Osteocyte (in vitro differentiated cells): ENCODE measurements around the gene LST1. TPM values are rescaled to one million over a fixed set of nuclear protein-coding genes. Genes with fewer than 3 reads are reported as not detected.
"Not testable (repeated sequence)": the region's sequence is repeated elsewhere in the genome, so short reads cannot be mapped to it uniquely, and the experiment has no call there.

Experiments
- DNase-seq: peaks from one replicate; pipeline ENCODE4 v3.0.0; 2021; ENCODE audit warnings: mixed read lengths; ENCODE audit not compliant: unreplicated experiment; ENCODE audit errors: extremely low spot score
- H3K27ac Mint-ChIP-seq: one replicate; pipeline ENCODE4 v1.8.0; 2021; ENCODE audit warnings: mild to moderate bottlenecking, mixed read lengths; ENCODE audit not compliant: unreplicated experiment
- H3K27me3 Mint-ChIP-seq: one replicate; pipeline ENCODE4 v1.8.0; 2021; ENCODE audit warnings: mixed read lengths; ENCODE audit not compliant: unreplicated experiment
- H3K36me3 Mint-ChIP-seq: one replicate; pipeline ENCODE4 v1.8.0; 2021; ENCODE audit warnings: mixed read lengths; ENCODE audit not compliant: unreplicated experiment
- H3K4me1 Mint-ChIP-seq: one replicate; pipeline ENCODE4 v1.8.0; 2021; ENCODE audit warnings: mixed read lengths; ENCODE audit not compliant: unreplicated experiment
- H3K4me3 Mint-ChIP-seq: one replicate; pipeline ENCODE4 v1.8.0; 2021; ENCODE audit warnings: mild to moderate bottlenecking, moderate library complexity, mixed read lengths; ENCODE audit not compliant: unreplicated experiment
- H3K9me3 Mint-ChIP-seq: one replicate; pipeline ENCODE4 v1.8.0; 2021; ENCODE audit warnings: mixed read lengths; ENCODE audit not compliant: unreplicated experiment
- CTCF ChIP-seq: fragments of 200-600 bp; sonication (generic); IDR thresholded peaks from 2 replicates; pipeline ENCODE4 v1.5.0; 2021; ENCODE audit warnings: antibody characterized with exemption, mild to moderate bottlenecking, moderate library complexity
- total RNA-seq: library from RNA; stranded (reverse); gene quantifications from 2 replicates; pipeline ENCODE4 v1.2.1, GENCODE V29; 2021

The LST1 gene
- total RNA-seq, 1 donor from 2014 or later: not detected

GRCh38 chr6:31547727-31548543 is 38.1 kb upstream of the LST1 start:
- peaks cover 15% of the 10 kb centered on the region for H3K36me3 Mint-ChIP-seq
- H3K27me3 Mint-ChIP-seq: no peaks in the 10 kb centered on the region
- peak overlapping the region; percentile 86 for H3K4me3 Mint-ChIP-seq
- no peak for TF ChIP-seq CTCF
- H3K9me3 Mint-ChIP-seq: no peaks in the 10 kb centered on the region
- peaks cover 40% of the 10 kb centered on the region for H3K4me1 Mint-ChIP-seq
- H3K27ac Mint-ChIP-seq: peak overlapping the region; percentile 86
- no peak for DNase-seq

DNA sequence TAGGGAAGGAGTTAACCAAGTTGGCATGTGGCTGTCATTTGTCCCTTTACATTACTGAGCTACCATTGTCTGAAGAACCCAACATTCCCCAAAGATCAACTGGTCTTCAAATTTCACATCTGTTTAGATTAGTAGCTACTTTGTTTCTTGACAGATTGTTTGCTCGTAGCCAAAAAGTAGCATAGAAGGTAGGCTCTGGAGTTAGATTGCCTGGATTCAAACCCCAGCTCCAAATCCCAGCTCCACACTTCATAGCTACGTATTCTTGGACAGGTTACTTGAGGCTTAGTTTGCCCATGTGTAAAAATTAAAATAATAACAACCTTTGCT is 37.6 kb upstream of the LST1 start:
- H3K27ac Mint-ChIP-seq: peak overlapping the region; percentile 86

GRCh38 chr6:31551371-31551770 is 34.7 kb upstream of the LST1 start:
- not testable (repeated sequence) for H3K27me3 Mint-ChIP-seq, H3K4me3 Mint-ChIP-seq, H3K9me3 Mint-ChIP-seq, H3K27ac Mint-ChIP-seq, DNase-seq
- H3K4me1 Mint-ChIP-seq: peaks cover 28% of the 10 kb centered on the region
- peak; percentile 48 for TF ChIP-seq CTCF
- H3K36me3 Mint-ChIP-seq: peaks cover 23% of the 10 kb centered on the region

More for the DNA sequence above, 37.6 kb upstream of the LST1 start:
- peaks cover 18% of the 10 kb centered on the region for H3K36me3 Mint-ChIP-seq
- no peak for TF ChIP-seq CTCF
- peaks cover 40% of the 10 kb centered on the region for H3K4me1 Mint-ChIP-seq
- peak overlapping the region; percentile 86 for H3K4me3 Mint-ChIP-seq
- H3K27me3 Mint-ChIP-seq: no peaks in the 10 kb centered on the region
- no peak for DNase-seq
- H3K9me3 Mint-ChIP-seq: no peaks in the 10 kb centered on the region

GRCh38 chr6:31556307-31556706 is 29.8 kb upstream of the LST1 start:
- peaks cover 41% of the 10 kb centered on the region for H3K36me3 Mint-ChIP-seq
- no peak overlapping the region for H3K27ac Mint-ChIP-seq
- TF ChIP-seq CTCF: no peak
- H3K4me3 Mint-ChIP-seq: no peak overlapping the region
- H3K27me3 Mint-ChIP-seq: no peaks in the 10 kb centered on the region
- H3K9me3 Mint-ChIP-seq: no peaks in the 10 kb centered on the region
- no peak for DNase-seq
- peaks cover 23% of the 10 kb centered on the region for H3K4me1 Mint-ChIP-seq

- Mint-ChIP-seq H3K27me3 (no peaks in the 10 kb centered on the region), H3K27ac (no peak overlapping the region), H3K4me1 (peaks cover 23% of the 10 kb centered on the region), H3K4me3 (no peak overlapping the region), H3K36me3 (peaks cover 38% of the 10 kb centered on the region), H3K9me3 (no peaks in the 10 kb centered on the region)
- DNase-seq: no peak
- no peak for TF ChIP-seq CTCF
These were observed 28.4 kb upstream of the LST1 start for GRCh38 chr6:31557443-31558317.
